HepG2 (cell line): ENCODE data around the gene RSPH9. TPM values are rescaled to one million over a fixed set of nuclear protein-coding genes. Genes with fewer than 3 reads are reported as not detected.

Experiments
- ARHGAP35 ChIP-seq: sonication (generic); formaldehyde crosslinking; IDR thresholded peaks from 2 replicates; pipeline ENCODE4 v1.9.0; 2022; ENCODE audit warnings: mild to moderate bottlenecking, inconsistent platforms, moderate library complexity, missing genetic modification reagents, borderline replicate concordance
- CHD4 ChIP-seq: fragments of 200-600 bp; sonication (generic); IDR thresholded peaks from 2 replicates; pipeline ENCODE4 v1.7.0; 2017; ENCODE audit warnings: mild to moderate bottlenecking, low read length, borderline replicate concordance
- E2F1 ChIP-seq: sonication (generic); formaldehyde crosslinking; IDR thresholded peaks from 2 replicates; pipeline ENCODE4 v1.5.0; 2020; ENCODE audit warnings: missing genetic modification reagents
- HMG20B ChIP-seq: conservative IDR thresholded peaks from 2 replicates; pipeline ENCODE4 v1.6.1; 2016; ENCODE audit warnings: missing genetic modification reagents, missing compliant biosample characterization
- HOXA3 ChIP-seq: sonication (generic); formaldehyde crosslinking; IDR thresholded peaks from 2 replicates; pipeline ENCODE4 v1.5.0; 2020; ENCODE audit warnings: missing genetic modification reagents
- JUNB ChIP-seq: sonication (generic); formaldehyde crosslinking; IDR thresholded peaks from 2 replicates; pipeline ENCODE4 v1.8.0; 2022; ENCODE audit warnings: missing genetic modification reagents, mild to moderate bottlenecking, borderline replicate concordance
- KAT8 ChIP-seq: IDR thresholded peaks from 2 replicates; pipeline ENCODE4 v1.6.1; 2016; ENCODE audit warnings: missing genetic modification reagents, missing compliant biosample characterization
- LBX2 ChIP-seq: sonication (generic); formaldehyde crosslinking; IDR thresholded peaks from 2 replicates; pipeline ENCODE4 v1.5.0; 2020; ENCODE audit warnings: missing genetic modification reagents, mild to moderate bottlenecking, borderline replicate concordance
- NFAT5 ChIP-seq: sonication (generic); formaldehyde crosslinking; IDR thresholded peaks from 2 replicates; pipeline ENCODE4 v1.4.0; 2020; ENCODE audit warnings: missing genetic modification reagents
- TIGD3 ChIP-seq: sonication (generic); formaldehyde crosslinking; IDR thresholded peaks from 2 replicates; pipeline ENCODE4 v1.5.1; 2020; ENCODE audit warnings: mild to moderate bottlenecking, missing genetic modification reagents, borderline replicate concordance
- ZBTB10 ChIP-seq: sonication (generic); formaldehyde crosslinking; IDR thresholded peaks from 2 replicates; pipeline ENCODE4 v1.4.0; 2020; ENCODE audit warnings: missing genetic modification reagents, borderline replicate concordance
- ZBTB3 ChIP-seq: sonication (generic); formaldehyde crosslinking; IDR thresholded peaks from 2 replicates; pipeline ENCODE4 v1.4.0; 2020; ENCODE audit warnings: low read depth, mild to moderate bottlenecking, moderate library complexity, missing genetic modification reagents, borderline replicate concordance
- ZBTB7A ChIP-seq: sonication (generic); formaldehyde crosslinking; IDR thresholded peaks from 2 replicates; pipeline ENCODE4 v1.8.0; 2022; ENCODE audit warnings: mild to moderate bottlenecking, missing genetic modification reagents
- ZFY ChIP-seq: sonication (generic); formaldehyde crosslinking; IDR thresholded peaks from 2 replicates; pipeline ENCODE4 v1.4.0; 2020; ENCODE audit warnings: missing genetic modification reagents
- ZNF263 ChIP-seq: sonication (generic); formaldehyde crosslinking; IDR thresholded peaks from 2 replicates; pipeline ENCODE4 v1.4.0; 2020; ENCODE audit warnings: missing genetic modification reagents
- ZNF510 ChIP-seq: sonication (generic); formaldehyde crosslinking; IDR thresholded peaks from 2 replicates; pipeline ENCODE4 v1.4.0; 2020; ENCODE audit warnings: low read depth, mild to moderate bottlenecking, missing genetic modification reagents
- ZNF724P ChIP-seq: sonication (generic); formaldehyde crosslinking; IDR thresholded peaks from 2 replicates; pipeline ENCODE4 v1.8.0; 2022; ENCODE audit warnings: missing genetic modification reagents, borderline replicate concordance
- polyA plus RNA-seq, 8 experiments: library from polyadenylated mRNA; depleted of rRNA in 3 of 8; stranded (reverse) in 7 of 8; unstranded in 1 of 8; fragments of >200 nt; fragmentation: Illumina TruSeq in 4 of 8; extraction: Trizol in 4 of 8; gene quantifications; 2 replicates each; pipeline versions ENCODE4 v1.2.1 to v1.2.3, GENCODE V29; 2011 to 2016; ENCODE audit warnings: low read depth in 4 of 8, missing spikeins in 1 of 8, mixed read lengths in 1 of 8; ENCODE audit not compliant: insufficient read depth in 1 of 8
- total RNA-seq, 5 experiments: library from RNA; depleted of rRNA; stranded (reverse); fragments of >200 nt; fragmentation: Illumina TruSeq; extraction: Trizol; gene quantifications; 2 replicates each; pipeline ENCODE4 v1.2.3, GENCODE V29; 2016; ENCODE audit warnings: low read depth in 1 of 5

Gene RSPH9
- total and polyA plus RNA-seq, 2 of the 13 experiments (the other 11 are each of a cell fraction or from before 2014, with no cell fraction given), result 0.04 TPM; not detected in 1

GRCh38 chr6:43687437-43688347 is 42.9 kb downstream of the RSPH9 start, which contains the start of gene MRPS18A (continued):
- TF ChIP-seq ARHGAP35 (CRISPR knock-in tag), result no peak
- TF ChIP-seq CHD4, result no peak
- 0 out of 2 replicates have a peak, but pooled peaks have one; percentile 34 for TF ChIP-seq HMG20B (CRISPR knock-in tag)
- TF ChIP-seq ZNF510 (CRISPR knock-in tag), result 0 out of 2 replicates have a peak, but pooled peaks have one; percentile 81
- TF ChIP-seq ZBTB10, result no peak
- no peak for TF ChIP-seq JUNB (CRISPR knock-in tag)
- TF ChIP-seq ZFY (CRISPR knock-in tag), result peak; percentile 67
- TF ChIP-seq TIGD3, result 0 out of 2 replicates have a peak, but pooled peaks have one; percentile 24
- peak; percentile 91 for TF ChIP-seq HOXA3 (CRISPR knock-in tag)
- no peak for TF ChIP-seq NFAT5 (CRISPR knock-in tag)
- peak; percentile 49; the same call in 1 of the 2 replicates for TF ChIP-seq E2F1 (CRISPR knock-in tag)
- TF ChIP-seq ZBTB3, result peak; percentile 73; the same call in 1 of the 2 replicates
- no peak for TF ChIP-seq ZNF263 (CRISPR knock-in tag)
- no peak for TF ChIP-seq ZNF724P (CRISPR knock-in tag)
- no peak for TF ChIP-seq LBX2 (CRISPR knock-in tag)
- TF ChIP-seq KAT8 (CRISPR knock-in tag), result peak; percentile 98
- no peak for TF ChIP-seq ZBTB7A (CRISPR knock-in tag)
